HG03045 (cell line): ENCODE measurements around the gene ZNF567.
"Not testable (repeated sequence)": the region's sequence is repeated elsewhere in the genome, so short reads cannot be mapped to it uniquely, and the experiment has no call there.

ENCODE experiments used
- ATAC-seq: cut with Tn5 transposase; IDR thresholded peaks from one replicate; pipeline ENCODE4 v1.9.1; 2021; ENCODE audit warnings: mild to moderate bottlenecking, moderate library complexity; ENCODE audit not compliant: unreplicated experiment

The ZNF567 gene

DNA sequence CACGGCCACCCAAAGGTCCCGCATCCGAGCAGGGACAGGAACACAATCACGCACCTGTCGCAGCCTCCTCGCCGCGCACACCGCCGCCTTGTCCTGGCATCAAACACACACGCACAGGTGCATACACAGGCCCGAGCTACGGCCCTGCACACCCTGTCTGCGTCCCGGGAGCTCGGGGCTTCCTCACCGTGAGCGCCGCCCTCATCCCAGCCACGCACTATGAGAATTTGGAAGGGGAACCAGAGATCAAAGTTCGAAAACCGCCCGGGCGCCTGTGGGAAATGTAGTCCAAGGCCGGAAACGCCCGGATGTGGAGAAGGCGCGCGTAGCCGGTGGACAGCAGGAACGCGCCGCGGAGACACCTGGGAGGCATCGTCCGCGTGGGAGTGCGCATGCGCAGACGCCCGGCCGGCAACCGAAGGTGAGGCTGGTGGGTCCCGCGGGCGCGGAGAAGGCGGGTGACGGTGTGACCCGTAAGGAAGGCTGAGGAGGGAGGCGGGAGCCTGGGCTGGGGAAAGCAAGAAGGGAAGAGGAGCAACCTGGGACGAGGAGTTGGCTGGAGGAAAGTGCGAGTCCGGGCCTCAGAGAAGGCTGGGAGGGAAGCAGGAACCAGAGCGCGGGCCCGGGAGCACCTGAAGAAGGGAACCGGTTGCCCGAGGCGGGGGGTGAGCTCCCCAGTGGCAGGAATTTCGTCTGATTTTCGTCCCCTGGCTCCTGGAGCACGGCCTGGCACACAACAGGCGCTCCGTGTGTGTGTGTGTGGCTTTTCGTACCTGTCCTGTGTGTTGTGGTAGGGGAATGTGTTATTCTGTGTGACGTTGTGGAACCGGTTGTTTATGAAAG is at the start of gene ZNF567:
TSS of gene ZNF567 (plus strand) at position 399 of the 843 bp plus-strand sequence. CDS start 7,256 bp downstream, outside the sequence.
- peak; percentile 88 for ATAC-seq

GRCh38 chr19:36638862-36639510 is 48.4 kb upstream of the ZNF567 start:
- ATAC-seq = no peak

DNA sequence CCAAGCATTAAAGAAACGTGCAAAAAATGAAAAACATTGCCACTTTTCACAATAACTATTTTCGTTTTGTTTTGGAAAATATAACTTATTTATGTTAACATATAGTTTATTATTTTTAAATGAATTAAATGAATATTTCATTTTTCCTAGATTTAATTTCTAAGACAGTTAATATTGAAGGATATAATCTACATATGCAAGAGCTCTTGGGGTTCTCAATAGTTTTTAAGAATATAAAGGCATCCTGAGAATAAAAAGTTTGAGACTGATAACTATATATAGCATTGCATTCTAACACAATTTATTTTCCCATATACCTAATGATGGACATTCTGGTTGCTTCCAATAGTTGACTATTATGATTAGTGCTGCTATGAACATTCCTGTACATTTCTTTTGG is 40.7 kb upstream of the ZNF567 start:
- ATAC-seq = no peak

DNA sequence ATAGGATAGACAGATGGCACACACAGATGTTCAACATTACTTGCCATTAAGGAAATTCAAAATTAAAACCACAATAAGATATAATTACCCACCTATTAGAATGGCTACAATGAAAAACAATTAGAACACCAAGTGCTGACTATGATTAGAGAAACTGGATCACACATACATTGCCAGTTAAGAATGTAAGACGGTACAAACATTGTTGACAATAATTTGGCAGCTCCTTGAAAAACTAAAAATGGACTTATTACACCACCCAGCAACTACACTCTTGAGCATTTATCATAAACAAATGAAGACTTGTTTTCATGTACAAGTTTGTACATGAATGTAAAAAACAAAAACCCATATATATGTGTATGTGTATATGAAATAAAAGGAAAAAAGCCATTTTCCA is 34.5 kb upstream of the ZNF567 start:
- no peak for ATAC-seq

DNA sequence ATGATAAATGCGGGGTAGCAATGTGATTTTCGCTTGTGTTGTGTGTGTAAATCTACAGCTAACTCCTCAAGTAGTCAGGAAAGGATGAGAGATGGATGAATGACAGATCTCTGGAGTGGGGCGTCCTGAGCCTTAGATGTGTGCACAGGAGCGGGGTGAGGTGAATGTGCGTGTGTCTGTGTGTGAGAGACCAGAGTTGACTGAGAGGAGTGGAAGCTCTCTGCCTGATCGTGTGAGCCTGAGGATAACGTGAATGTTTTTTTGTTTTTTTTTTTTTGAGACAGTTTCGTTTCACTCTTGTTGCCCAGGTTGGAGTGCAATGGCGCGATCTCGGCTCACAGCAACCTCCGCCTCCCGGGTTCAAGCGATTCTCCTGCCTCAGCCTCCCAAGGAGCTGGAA is 21.6 kb upstream of the ZNF567 start:
- no peak for ATAC-seq

DNA sequence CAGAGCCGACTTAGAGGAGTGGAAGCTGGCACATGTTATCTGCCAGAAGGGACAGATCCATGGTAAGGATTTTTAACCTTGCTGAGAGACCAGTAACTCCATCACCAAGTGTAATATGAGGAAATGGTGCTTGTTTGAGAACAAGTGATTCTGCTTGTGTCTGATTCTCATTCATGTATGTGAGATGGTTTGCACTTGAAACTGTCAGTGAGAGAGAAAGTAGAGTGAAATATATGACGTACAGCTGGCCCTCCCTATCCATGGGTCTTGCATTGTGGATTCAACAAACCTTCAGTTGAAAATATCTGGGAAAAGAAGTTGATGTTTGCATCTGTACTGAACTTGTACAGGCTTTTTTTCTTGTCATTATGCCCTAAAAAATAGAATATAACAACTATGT is 18.8 kb upstream of the ZNF567 start:
- ATAC-seq = no peak

DNA sequence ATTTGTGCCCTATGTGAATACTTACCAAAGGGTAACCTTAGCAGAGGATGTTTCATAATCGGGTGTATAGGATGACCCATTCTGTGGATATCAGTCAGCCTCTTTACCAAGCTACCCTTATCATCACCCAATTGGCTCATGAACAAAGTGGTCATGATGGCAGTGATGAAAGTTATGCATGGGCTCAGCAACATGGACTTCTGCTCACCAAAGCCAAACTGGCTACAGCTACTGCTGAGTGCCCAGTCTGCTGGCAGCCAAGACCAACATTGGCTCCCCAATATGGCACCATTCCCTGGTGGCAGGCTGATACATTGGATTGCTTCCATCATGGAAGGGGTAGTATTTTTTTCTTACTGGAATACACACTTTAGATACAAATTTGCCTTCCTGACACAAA is 15.0 kb upstream of the ZNF567 start:
- ATAC-seq = no peak

GRCh38 chr19:36674201-36674600 is 13.2 kb upstream of the ZNF567 start:
- ATAC-seq = no peak

DNA sequence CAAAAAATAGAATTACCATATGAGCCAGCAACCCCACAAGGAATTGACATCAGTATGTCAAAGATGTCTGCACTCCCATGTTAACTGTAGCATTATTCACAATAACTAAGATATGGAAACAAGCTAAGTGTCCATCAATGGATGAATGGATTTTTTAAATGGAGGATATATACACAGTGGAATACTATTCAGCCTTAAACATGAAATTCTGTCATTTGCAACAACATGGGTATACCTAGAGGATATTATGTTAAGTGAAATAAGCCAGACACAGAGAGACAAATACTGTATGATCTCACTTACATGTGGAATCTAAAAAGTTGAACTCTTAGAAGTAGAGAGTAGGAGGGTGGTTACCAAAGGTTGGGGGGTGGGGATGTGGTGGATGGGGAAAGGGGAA is 8.0 kb upstream of the ZNF567 start:
- ATAC-seq = no peak

DNA sequence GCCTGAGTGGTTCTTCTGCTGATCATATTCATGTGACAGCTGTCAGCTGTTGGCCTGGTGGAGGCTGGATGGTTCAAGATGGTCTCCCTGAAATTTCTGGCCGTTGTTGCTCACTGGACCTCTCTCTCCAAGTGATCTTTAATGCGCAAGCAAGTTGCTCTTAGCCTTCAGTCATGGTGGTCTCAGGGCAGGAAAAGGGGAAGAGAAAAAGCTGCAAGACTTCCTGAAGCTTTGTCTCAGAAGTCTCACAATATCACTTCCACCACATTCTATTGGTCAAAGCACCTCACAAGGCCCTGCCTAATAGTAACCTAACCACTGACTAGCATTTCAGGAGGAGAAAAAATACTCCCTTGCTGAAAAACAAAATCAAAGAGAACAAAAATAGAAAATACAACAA is 1.6 kb upstream of the ZNF567 start:
- no peak for ATAC-seq

DNA sequence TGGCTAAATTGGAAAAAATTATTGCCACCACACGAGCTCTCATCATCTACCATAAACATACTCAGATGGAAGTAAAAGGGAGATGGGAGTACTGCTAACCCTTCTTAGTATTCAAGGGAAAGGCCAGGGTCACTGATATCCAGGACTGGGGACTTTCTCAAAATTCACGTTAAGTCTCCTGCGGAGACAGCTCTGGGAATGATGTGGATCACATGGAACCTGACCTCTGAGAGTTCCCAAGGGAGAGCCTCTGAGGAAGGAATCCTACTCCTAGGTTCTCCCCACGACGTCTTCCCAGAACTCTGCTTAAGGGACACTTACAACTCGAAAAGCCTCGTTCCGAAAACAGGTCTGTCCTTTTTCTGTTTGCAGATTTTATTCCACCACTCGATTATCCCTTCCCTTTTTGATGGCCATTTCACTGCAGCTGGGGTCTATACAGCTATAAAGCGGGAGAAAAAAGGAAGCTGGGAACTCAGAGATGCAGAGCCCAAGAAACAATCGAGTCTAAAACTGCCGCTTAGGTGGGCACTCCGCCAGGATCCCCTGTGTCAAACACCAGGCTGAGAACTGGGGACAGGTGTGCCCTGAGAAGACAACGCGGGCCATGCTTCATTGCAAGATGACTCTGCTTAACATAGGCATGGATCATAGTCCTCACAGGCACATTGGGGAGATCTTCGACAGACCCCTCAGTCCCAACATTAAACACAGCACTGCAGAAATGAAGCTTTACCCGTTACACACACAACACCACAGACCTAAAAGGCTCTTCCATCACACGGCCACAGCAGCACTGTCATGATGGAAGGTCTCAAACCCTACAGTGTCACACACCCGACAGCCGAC is 823 bp upstream of the ZNF567 start:
- peak; percentile 3 for ATAC-seq

GRCh38 chr19:36688058-36688457 is 646 bp downstream of the ZNF567 start:
- ATAC-seq = no peak

GRCh38 chr19:36707134-36707533 is 19.7 kb downstream of the ZNF567 start:
- ATAC-seq = no peak

DNA sequence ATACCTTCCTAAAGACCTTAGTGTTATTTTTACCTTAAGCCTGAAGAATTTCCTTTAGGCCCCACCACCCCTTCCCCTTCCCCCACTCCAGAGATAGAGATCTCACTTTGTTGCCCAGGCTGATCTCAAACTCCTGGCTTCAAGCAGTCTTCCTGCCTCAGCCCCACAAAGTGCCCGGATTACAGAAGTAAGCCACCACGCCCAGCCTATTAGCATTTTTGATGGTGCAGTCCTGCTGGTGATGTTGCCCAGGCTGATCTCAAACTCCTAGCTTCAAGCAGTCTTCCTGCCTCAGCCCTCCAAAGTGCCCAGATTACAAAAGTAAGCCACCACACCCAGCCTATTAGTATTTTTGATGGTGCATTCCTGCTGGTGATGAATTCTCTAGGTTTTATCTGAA is 22.0 kb downstream of the ZNF567 start:
- ATAC-seq = no peak

DNA sequence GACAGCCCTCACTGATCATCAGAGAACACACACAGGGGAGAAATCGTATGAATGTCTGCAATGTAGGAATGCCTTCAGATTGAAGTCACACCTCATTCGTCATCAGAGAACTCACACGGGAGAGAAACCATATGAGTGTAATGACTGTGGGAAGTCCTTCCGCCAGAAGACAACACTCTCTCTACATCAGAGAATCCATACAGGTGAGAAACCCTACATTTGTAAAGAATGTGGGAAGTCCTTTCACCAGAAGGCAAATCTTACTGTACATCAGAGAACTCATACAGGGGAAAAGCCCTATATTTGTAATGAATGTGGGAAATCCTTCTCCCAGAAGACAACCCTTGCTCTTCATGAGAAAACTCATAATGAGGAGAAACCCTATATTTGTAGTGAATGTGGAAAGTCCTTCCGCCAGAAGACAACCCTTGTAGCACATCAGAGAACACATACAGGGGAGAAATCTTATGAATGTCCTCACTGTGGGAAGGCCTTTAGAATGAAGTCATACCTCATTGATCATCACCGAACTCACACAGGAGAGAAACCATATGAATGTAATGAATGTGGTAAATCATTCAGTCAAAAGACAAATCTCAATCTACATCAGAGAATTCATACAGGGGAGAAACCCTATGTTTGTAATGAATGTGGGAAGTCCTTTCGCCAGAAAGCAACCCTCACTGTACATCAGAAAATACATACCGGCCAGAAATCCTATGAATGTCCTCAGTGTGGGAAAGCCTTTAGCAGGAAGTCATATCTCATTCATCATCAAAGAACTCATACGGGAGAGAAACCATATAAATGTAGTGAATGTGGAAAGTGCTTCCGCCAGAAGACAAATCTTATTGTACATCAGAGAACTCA is 32.5 kb downstream of the ZNF567 start:
- no peak for ATAC-seq

GRCh38 chr19:36736166-36736565 is 48.8 kb downstream of the ZNF567 start:
- not testable (repeated sequence) for ATAC-seq

GRCh38 chr19:36745870-36746269 is 58.5 kb downstream of the ZNF567 start:
- ATAC-seq = no peak

DNA sequence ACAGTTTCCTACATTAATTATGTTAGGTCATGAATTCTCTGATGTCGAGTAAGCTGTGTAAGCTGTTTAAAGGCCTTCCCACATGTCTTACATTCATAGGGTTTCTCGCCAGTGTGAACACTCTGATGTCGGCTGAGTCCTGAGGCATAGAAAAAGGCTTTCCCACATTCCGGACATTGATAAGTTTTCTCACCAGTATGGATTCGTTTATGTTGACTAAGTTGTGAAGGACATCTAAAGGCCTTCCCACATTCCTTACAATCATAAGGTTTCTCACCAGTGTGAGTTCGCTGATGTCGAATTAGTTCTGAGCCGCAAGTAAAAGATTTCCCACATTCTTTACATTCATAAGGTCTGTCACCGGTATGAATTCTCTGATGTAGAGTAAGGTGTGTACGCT is 60.3 kb downstream of the ZNF567 start:
- no peak for ATAC-seq

DNA sequence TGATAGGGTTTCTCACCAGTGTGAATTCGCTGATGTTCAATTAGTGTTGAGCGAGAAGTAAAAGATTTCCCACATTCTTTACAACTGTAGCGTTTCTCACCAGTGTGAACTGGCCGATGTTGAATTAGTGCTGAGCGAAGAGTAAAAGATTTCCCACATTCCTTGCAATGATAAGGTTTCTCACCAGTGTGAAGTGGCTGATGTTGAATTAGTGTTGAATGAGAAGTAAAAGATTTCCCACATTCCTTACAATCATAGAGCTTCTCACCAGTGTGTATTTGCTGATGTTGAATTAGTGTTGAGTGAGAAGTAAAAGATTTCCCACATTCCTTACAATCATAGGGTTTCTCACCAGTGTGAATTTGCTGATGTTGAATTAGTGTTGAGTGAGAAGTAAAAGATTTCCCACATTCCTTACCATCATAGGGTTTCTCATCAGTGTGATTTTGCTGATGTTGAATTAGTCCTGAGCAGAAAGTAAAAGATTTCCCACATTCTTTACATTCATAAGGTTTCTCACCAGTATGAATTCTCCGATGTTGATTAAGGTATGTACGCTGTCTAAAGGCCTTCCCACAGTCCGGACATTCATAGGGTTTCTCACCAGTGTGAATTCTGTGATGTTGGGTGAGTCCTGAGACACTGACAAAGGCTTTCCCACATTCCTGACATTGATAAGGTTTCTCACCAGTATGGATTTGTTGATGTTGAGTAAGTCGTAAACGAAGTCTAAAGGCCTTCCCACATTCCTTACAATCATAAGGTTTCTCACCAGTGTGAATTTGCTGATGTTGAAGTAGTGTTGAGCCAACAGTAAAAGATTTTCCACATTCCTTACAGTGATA is 61.2 kb downstream of the ZNF567 start:
- no peak for ATAC-seq

DNA sequence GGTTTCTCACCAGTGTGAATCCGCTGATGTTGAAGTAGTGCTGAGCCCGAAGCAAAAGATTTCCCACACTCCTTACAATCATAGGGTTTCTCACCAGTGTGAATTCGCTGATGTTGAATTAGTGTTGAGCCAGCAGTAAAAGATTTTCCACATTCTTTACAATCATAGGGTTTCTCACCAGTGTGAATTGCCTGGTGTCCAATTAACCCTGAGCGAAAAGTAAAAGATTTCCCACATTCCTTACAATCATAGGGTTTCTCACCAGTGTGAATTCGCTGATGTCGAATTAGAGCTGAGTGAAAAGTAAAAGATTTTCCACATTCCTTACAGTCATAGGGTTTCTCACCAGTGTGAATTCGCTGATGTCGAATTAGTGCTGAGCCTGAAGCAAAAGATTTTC is 62.2 kb downstream of the ZNF567 start:
- not testable (repeated sequence) for ATAC-seq
